Measurements from ENCODE around the gene RSPH9.
A peak's percentile ranks its signal among the peaks of the same experiment; 100 is the strongest.

RSPH9 gene

DNA sequence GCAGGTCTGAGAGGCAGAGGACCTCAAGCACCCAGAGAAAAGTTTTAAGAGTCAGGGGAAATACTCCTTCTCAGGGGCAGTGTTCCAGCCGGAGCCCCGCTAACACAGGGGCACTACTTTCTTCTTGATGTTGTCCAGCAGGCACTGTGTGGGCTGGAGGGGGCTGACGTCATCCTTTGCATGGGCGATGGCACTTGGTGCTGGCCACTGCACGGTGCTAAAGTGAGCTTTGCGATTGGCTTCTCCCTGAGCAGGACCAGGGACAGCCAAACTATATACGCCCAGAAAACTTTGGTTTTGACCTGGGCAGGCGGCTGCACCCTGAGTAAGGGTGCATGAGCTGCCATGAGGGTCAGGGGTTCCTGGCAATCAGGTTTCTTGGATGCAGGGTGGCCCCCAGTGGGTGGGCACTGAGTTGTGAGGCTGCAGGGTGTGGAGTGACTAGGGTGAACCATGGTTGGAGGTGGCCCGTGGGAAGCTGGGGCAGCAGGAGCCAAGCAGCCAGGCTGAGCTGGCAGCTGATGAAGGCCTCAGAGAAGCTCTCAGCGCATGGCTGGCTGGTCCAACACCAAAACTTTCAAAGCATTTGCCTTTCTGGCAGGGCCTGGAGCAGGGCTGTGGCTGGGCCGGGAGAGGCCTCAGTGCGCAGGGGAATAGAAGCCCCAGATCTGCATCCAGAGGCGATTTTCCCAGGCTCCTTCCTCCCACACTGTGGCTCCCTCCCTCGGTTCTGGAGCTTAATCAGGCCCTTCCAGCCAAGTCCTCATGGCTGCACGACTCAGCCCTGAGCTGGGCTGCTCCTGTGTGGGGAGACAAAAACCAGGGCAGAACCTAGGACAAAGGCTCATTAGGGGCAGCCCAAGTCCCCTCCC, 24.4 kb downstream of the RSPH9 start:
- DNase-seq, result no peak

DNA sequence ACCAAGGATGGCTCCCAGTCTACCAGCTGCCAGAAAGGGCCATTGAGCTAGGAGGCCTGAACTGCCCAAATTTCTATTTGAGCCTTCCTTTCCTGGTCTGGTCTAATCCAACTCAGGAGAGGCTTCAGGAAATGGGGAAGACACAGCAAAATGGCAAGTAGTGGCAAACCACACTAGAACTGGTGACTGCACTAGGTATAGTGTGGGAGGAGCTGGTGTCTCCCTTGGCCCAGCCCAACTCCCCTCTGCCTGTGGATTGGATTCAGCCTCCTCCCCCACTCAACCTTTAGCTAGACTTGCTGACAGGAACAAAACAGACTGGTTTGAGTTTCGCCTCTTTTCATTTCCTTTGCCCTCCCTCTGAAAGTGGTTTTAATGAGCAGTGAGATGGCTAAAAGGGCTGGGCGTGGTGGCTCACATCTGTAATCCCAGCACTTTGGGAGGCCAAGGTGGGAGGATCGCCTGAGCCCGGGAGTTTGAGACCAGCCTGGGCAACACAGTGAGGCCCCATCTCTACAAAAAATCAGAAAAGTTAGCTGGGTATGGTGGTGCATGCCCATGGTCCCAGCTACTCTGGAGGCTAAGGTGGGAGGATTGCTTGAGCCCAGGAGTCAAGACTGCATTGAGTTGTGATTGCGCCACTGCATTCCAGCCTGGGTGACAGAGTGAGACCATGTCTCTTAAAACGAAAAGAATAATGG, 25.2 kb downstream of the RSPH9 start:
- DNase-seq, result peak; percentile 41

DNA sequence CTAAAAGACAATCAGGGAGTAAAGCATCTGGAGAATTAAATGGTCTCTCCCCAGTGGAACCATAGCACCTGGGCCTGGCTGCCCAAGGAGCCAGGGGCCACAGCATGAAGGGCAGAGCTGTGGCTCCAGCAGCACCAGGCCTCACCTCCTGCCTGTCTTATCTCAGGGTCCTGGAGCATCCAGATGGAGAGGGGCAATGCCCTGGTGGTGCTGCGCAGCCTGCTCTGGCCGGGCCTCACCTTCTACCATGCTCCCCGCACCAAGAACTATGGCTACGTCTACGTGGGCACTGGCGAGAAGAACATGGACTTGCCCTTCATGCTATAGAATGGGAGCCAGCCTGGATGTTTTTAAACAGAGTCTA, 25.8 kb downstream of the RSPH9 start:
- DNase-seq, result no peak

DNA sequence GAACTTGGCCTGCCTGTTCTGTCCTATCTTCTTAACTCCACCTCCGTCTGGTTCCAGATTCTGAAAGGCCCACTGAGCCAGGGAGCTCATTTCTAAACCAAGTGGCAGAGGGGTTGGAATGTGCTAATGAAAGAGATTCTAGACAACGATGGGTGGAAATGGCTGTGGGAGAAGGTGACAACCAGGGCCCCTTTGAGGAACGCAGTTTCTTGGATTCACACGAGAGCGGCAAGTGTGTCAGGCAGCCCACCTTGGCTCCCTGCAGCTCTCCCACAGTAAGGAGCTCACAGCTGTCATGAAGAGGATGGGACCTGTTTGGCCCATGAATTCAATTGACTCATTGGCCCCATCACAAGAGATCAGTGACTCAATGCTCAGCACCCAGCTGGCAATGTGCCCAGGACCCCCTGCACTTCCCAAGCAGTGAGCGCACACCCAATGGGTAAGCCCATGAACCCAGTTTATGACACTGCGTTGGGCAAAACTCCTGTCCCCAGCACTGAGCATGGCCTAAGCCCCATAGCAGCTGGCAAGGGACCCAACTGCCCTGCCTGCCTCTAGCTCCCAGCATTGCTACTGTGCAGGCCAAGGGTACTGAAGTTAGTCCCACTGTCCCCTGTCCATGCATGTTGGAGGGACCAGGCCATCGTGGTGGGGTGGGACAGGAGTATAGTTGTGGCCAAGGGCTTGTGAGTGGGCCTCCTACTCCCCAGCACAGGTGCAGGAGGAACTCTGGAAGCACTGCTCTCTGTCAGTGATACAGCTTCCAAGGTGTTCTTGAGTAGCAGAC, 26.4 kb downstream of the RSPH9 start:
- DNase-seq, result no peak

DNA sequence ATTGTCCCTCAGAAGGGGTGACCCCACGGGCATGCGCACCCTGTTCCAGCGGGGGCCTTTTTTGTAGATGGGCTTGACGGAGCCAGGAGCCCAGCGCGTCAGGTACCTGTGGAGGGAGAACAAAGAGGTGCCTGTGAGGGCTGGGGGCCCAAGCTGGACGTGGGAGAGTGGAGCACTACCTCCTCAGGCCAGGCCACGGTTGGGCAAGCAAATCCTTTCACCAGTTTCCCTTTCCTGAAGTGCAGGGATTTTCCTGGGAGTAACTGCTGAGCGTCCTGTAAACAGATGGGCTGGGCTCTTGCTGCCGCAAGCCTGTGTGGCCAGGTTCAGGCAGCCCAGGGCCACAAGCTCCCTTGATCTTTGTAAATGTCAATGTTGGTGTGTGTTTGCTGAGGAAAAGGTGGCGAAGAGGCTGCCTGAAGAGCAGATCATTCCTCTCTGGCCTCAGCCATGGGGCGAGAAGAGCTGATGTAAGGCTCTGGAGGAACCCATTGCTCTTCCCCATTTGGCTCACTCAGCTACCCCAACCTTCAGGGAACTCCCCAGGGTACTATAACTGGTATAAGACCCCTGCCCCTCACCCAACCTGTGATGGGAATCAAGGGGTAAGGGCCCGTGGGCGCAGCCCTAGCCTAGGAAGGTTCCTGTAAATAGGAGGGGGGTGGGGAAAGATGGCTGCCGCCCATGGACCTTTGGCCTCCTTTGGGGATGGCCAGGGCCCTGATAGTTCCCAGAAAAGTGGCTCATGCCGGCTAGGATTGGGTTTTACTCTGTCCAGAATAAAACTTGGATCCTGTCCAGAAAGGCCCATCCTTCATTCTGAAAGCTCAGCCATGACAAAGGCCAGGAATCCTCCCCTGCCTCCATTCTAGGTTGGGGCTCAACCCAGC, 27.2 kb downstream of the RSPH9 start:
- DNase-seq, result no peak

DNA sequence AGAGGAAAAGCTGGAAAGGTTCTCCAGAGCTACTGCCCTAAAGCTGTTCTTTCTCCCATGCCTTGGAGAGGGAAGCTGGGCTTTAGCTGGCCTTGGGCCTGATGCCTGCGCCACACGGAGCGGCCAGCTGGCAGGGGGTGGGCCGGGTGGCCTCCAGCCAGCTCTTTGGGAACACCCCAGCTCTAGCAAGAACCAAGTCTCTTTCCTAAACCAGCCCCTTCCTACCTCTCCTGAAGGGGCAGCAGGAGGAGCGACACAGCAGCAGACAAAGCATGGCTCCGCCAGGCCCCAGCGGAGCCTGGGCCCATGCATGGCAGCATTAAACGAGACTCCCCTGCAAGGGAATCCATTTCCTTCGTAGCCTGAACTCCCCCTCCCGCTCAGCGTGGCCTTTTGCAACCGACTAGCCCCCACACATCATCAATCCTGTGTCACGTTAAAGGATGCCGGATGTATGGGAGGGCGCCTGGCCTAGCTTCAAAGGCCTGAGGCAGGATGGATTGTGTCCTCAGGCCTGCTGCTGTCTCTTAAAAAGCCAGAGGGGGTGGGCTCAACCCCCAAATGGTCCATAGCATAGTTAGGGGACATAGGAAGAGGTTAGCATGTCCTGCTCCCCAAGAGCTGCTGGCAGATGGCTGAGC, 28.7 kb downstream of the RSPH9 start:
- DNase-seq, result no peak

DNA sequence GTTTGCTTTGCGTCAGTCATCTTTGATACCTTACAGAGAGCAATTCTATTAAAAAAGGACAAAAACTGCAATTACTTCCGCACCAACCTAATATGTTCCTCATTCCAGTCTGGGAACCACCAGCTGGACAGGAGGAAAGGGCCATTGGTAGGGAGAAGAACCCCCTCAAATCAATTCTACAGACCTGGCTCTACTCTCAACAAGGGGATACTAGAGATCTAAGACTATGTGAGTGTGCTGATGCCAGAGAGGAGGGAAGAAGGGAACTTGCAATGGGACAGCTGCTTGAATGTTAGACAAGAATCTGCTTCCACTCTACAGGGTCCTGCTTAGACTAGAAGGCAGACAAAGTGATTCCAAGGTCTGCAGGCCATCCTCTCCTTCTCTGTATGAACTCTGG, 29.5 kb downstream of the RSPH9 start:
- no peak for DNase-seq

DNA sequence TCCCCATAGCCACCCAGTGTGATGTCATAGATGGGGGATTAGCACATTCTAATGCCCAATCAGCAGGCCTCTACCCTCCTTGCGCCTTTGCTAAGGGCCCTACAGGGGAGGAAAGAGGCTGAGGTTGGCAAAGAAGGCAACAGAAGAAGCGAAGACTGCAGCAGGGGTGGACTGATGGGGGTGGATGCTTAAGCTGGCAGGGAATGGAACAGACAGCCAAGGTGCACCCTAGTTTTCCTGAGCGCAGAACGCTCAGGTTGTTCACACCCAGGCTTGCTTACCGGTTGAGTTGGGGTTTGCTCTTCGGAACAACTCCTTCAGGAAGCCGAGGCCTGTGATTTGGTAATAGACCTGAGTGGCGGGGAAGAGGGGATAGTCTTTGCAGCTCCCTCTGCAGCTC, 30.1 kb downstream of the RSPH9 start:
- DNase-seq, result no peak

DNA sequence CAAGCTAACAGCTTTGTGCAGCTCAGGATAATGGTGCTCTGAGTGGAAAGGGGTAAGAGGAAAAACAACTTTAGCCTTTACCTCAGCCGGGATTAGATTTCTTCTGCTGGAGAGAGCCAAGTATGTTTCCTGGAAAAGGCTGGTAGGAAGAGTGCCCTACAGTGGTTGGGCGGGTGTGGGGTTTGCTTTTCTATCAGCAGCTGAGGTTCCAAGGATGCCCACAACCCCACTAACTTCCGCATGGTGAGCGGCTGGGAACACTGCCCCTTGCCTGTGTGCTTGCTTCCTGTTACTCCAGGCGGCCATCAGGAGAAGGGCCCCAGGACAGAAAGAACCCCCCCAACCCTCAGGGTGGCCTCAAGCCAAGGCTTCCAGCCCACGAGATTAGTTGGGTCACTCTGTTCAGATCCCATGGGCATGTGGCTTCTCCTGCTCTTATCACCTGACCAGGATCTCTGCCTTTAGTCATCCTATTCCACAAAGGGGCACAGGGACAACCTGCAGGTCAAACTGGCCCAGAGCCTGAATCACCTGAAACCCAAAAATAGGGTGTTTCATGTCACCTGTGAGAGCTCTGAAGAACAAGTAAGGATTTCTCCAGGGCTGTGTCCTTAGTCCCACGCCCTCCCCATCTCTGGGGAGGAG, 32.2 kb downstream of the RSPH9 start:
- no peak for DNase-seq

DNA sequence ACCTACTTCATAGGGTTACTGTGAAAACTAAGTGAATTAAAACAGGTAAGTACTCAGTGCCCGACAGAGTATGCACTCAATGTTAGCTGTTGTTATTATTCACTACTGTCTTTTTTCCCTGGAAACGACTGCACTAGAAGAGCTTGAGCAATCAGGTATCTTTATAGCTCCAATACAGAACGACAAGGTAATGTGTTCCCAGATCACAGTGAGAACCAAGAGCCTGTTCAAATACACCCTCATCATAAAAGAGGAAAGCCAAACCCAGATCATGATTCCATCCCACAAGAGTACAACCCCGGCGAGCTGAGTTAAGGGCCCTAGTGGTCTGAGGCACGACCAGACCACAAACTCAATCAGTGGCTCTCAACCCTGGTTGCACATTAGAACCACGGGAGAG, 32.9 kb downstream of the RSPH9 start:
- DNase-seq, result no peak

DNA sequence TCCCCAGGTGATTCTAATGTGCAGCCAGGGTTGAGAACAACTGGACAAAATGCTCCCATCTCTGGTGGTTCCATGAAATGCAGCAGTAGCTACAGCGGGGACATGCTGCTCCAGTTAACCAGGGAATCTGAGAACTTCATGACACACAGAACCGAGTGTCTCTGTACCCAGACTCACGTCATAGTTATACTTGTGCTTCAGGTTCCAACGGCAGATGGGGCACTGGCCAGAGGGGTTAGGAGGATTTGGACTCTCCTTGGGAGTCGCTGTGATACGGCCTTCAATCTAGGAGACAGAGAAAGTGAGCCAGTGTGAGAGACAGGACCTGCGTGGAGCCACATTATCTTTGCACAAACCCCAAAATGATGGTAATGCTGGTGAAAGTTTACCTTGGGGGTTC, 33.5 kb downstream of the RSPH9 start:
- no peak for DNase-seq

DNA sequence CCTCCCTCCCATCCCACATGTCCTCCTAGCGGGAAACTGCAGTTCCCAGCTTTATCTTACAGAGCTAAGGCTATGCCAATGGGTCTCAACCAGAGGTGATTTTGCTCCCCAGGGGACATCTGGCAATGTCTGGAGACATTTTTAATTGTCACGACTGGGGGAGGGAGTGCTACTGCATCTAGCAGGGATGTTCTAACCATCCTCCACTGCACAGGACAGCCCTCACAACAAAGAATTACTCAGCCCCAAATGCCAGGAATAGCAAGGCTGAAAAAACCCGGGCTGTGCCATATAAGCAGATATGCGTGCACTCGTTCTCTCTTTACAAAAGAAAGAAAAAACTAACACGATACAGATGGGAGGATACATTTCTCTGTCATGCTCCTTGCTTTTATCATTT, 34.2 kb downstream of the RSPH9 start:
- no peak for DNase-seq

DNA sequence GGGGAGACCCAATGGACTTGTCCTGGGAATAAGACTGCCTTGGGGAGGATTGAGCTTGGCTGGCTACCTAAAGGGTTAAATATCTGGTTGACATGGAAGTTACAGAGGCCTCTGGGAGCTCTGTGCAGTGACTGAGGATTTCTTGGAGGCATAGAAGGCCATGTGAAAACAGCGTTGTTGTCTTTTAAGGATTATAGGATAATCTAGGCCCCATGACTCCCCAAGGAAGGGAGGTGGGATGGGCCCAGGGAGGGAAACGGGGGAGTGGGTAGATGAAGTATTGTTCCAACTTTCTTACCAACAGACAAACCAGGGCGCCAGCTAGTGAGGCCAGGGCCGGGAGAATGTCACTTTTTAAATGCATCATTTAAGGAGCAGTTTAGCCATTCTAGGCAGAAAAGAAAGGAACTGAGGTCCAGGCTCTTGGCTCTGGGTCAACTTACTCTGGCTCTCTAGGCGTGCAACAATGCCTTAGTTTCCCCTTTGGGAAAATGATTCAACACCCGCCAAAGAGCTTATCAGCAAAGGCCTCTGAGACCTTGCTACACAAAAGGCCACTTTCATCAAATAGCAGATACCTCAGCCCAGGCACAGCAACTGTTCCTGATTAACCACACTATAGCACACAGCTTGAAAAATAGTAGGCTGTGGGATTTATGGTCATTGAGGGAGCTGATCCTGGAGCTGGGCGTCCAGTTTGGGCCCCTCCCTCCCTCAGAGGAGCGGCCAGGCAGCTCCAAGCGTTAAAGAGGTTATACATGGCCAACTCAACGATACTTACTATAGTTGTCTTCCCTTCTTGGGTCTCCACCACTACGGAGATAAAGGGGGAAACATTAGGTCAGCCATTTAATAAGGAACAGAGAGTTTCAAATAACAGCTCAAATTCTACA, 35.7 kb downstream of the RSPH9 start:
- DNase-seq, result no peak

DNA sequence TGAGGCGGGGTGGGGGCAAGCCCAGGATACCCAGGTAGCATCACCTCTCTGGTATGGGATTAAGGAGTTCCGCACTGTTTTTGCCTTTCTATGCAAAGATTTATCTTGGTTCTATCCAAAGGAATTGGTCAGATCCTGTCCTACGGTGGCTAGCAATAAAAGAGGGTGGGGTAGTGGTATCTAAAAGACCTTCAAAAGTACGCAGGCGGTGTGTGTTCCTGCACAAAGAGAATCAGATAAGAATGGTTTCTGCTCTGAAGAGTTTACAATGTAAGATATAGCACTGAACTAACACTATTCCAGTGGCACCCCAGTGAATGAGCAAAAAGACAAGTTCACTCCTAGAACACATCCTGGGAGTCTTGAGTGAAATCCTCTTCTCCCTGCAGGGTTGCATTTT, 36.5 kb downstream of the RSPH9 start:
- DNase-seq, result no peak

DNA sequence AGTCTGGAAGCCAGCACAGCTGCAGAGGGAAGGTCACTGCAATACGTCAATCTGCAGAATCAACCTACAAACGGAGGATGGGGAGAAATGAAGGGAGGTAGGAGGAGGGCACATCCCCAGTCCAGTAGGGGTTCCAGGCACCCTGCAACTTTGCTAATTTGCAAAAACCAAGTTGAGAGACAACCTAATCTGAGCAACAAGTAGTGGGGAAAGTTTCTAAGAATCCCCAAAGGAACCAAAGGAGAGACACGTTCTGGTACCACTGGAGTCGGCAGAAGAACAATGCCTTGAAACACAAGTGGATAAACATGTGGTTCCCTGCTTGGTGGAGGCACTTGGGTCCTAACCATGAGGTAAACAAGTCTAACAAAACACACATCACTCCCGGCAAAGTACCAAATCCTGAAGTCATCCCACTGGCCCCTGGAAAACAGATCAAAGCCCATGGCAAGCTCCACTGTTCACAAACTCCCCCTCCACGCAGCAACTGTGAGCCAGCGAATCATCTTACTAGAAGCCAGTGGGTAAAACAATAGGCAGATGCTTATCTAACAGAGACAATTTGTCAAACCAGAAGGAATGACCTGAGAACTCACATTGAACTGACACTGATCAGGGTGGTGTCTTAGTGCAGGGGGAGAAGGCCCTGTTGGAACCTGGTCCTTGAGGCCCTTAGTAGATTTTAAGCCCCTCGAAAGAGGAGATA, 38.0 kb downstream of the RSPH9 start:
- no peak for DNase-seq

DNA sequence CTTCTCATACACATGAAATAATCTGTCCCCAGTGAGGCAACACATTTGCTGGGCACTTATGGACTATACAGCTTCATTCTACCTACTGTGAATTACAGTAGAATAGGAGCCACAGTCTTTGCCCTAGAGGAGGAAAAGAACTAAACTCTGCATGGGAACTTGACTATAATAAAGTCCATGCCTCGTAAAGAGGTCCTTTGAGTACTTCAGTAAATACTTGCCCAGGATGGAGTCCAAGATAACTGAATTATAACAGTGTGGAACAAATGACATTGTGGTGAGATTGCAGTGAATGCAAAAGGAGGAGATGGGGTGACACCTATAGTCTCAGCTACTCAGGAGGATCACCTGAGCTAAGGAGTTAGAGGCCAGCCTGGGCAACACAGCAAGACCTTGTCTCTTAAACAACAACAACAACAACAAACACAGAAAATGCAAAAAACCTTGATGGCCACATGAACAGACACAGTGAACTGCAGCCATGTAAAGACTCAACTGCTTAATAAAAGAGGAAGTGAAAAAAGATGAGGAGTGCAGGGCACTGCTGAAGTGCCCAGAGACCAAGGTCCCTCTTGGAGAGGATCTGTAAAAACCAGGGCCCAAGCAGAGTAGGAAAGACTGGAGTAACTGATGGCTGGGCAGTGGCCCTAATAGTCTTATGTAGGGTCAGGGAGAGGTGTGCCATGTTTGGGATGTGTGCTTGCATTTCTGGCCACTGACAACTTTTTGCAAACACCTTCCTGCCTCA, 39.0 kb downstream of the RSPH9 start:
- no peak for DNase-seq

DNA sequence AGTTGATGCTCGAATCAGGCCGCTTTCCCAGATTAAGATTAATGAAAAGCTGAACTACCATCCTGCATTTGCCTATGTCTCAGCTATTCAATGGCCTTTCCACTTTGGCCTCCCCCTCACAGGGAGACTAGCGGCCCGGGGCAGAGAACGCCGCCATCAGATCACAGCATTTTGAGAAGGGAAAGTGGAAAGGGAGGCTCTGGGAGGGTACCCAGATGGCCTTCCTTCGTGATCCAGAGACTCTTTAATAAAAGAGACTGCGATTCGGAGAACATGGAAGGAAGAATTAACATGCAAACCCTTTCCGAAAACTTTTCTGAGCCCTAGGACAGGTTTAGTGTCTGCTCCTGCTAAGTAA, 42.2 kb downstream of the RSPH9 start:
- no peak for DNase-seq

DNA sequence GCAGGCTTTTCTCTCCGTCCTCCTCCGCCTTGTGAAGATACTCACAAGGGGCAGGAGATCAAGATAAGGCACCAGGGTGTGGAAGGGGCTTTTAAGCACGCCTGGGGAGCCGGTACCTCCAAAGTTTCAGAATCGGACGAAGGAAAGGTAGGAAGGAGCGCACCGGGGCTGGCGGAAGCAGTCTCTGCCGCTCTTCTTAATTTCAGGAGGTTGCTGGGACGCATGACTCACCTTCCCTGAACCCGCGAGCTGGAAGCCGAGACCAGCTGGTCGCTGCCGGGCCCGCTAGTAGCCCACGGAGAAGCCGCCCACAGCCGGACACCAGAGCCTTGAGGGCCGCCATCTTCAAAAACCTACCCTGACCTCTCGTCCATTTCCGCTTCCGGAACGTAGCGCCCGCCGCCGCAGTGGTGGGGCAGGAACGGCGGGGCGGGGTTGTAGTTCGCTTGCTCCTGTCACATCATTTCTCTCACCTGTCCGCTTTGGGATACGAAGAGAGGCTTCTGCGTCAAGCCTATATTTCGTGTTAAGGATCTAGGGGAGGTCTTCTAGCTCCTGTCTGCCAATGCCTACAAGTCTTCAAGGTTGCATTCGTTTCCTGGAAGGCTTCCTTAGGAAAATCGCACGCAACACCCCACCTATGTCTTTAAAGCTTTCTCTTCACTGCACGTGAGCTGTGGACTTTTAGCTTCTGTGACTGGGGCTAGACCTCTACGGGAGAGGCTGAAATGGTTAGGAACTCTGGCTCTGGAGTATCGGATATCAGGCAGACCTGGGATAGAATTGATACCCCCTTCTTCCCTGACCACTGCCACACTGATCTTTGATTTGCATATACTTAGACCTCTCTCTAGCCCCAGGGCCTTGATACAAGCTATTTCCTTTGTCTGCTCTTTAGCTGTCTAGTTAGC, 42.9 kb downstream of the RSPH9 start, which contains the start of gene MRPS18A:
TSS of gene MRPS18A (minus strand) at position 355 of the 911 bp plus-strand sequence. CDS start at position 343, 12 bp downstream.
- peak; percentile 90 for DNase-seq

All from stimulated activated CD8-positive, alpha-beta memory T cell treated with anti-CD3 and anti-CD28 coated beads, Interleukin-4, amount 100 ng/mL, for 48 hours (primary cell).